ENCODE measurements around the gene CRTAC1. TPM values are rescaled to one million over a fixed set of nuclear protein-coding genes. Genes with fewer than 3 reads are reported as not detected.

Gene CRTAC1
- total and polyA plus RNA-seq, 10 of the 15 experiments (the other 5 are each of a cell fraction or from before 2014, with no cell fraction given), result 0.10 TPM; not detected in 9

DNA sequence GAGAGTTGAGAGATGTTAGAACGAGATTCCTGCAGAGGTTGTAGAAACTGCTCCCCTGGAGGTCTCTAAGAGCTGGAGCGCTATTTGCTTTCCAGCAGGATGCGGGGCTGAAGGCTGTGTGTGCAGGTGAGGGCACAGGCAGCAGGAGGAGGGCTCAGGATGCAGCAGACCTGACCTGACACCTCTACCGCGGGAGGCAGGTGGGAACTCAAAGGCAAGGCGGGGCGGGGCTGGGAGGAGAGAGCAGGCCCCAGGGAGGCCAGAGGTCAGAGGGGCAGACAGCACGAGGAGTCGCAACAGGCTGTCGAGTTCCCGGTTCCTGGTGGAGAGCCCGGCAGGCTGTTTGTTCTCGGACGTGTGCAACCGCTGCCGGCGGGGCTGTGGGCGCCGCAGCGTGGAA lies 7.9 kb upstream of the CRTAC1 start:
- 12% methylated on average over 20 of the region's 20 CpGs for WGBS (ENCODE audit: insufficient coverage, insufficient replicate concordance, low lambda C conversion rate, missing lambda C conversion rate)
- TF ChIP-seq ZBTB33 (IDR thresholded peaks at IDR 0.05) (no peak), FOS (IDR thresholded peaks at IDR 0.05; ENCODE audit: borderline replicate concordance, extremely low read depth, insufficient read length) (no peak), LARP7 (IDR thresholded peaks at IDR 0.05) (no peak), ZBTB11 (CRISPR knock-in tag; IDR thresholded peaks at IDR 0.05) (no peak), BMI1 (IDR thresholded peaks at IDR 0.05; ENCODE audit: borderline replicate concordance) (no peak), RAD21 (IDR thresholded peaks at IDR 0.05; ENCODE audit: insufficient read depth, low read depth, low read length) (no peak), WRNIP1 (IDR thresholded peaks at IDR 0.05; ENCODE audit: borderline replicate concordance, low read depth, low read length) (no peak), KLF5 (IDR thresholded peaks at IDR 0.05; ENCODE audit: partially characterized antibody) (no peak), IKZF1 (conservative IDR thresholded peaks at IDR 0.05) (no peak), ZNF384 (IDR thresholded peaks at IDR 0.05; ENCODE audit: borderline replicate concordance, low read depth, low read length) (no peak), CBX5 (IDR thresholded peaks at IDR 0.05; ENCODE audit: low read depth) (no peak), NBN (IDR thresholded peaks at IDR 0.05) (no peak), NR2F1 (conservative IDR thresholded peaks at IDR 0.05) (no peak), MXI1 (IDR thresholded peaks at IDR 0.05; ENCODE audit: low read depth, low read length) (no peak), ZNF274 (IDR thresholded peaks at IDR 0.05; ENCODE audit: insufficient read depth, insufficient read length) (no peak), SUZ12 (IDR thresholded peaks at IDR 0.05; ENCODE audit: unreplicated experiment) (no peak), NRF1 (conservative IDR thresholded peaks at IDR 0.05; ENCODE audit: low read depth, low read length) (no peak)
- TF ChIP-seq, protein P1, sequence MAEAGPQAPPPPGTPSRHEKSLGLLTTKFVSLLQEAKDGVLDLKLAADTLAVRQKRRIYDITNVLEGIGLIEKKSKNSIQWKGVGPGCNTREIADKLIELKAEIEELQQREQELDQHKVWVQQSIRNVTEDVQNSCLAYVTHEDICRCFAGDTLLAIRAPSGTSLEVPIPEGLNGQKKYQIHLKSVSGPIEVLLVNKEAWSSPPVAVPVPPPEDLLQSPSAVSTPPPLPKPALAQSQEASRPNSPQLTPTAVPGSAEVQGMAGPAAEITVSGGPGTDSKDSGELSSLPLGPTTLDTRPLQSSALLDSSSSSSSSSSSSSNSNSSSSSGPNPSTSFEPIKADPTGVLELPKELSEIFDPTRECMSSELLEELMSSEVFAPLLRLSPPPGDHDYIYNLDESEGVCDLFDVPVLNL (IDR thresholded peaks at IDR 0.05; ENCODE audit: low read depth, low read length), result no peak
- H3K9ac ChIP-seq (ENCODE audit: control insufficient read depth, insufficient read depth, low read length), result no peak overlapping the region
- ChIA-PET SMC1A (ENCODE audit: uncharacterized antibody, unreplicated experiment) (no interaction called here), POLR2A (no interaction called here), CTCF (interaction anchor here (0.7 kb wide), 1 partner anchor 123 kb away, joined by 3 read pairs; no protein-coding TSS in a partner anchor), RAD21 (ENCODE audit: unreplicated experiment) (no interaction called here)
- no peaks in the 10 kb centered on the region for H3K79me2 ChIP-seq (ENCODE audit: control insufficient read depth, insufficient read depth, low read length)
- peaks cover 3 to 12% of the 10 kb centered on the region in 2 experiments for H3K27me3 ChIP-seq (replicated peaks in 1 of 2; ENCODE audit: control insufficient read depth in 2 of 2, insufficient read depth in 2 of 2, low read length in 1 of 2)
- DNase-seq (ENCODE audit: low read depth, low spot score), result no peak
- FAIRE-seq, result no peak
- intact Hi-C loops (cut with micrococcal nuclease; ENCODE audit: unreplicated experiment) (no loop called here), in situ Hi-C loops (cut with MboI) (no loop called here)
- no peaks in the 10 kb centered on the region for H3K36me3 ChIP-seq (ENCODE audit: control insufficient read depth in 2 of 2, insufficient read depth in 2 of 2, low read length in 1 of 2)
- H3K4me2 ChIP-seq (ENCODE audit: control insufficient read depth, insufficient read depth), result no peak overlapping the region
- H3K9me3 ChIP-seq (replicated peaks; ENCODE audit: control insufficient read depth, insufficient read depth, low read length), result no peaks in the 10 kb centered on the region
- no peak overlapping the region for H3K27ac ChIP-seq (ENCODE audit: control insufficient read depth, insufficient read depth)
- H3K4me3 ChIP-seq, result no peak overlapping the region
- H2AFZ ChIP-seq (ENCODE audit: control insufficient read depth, low read depth, low read length), result no peak overlapping the region
- no peaks in the 10 kb centered on the region for H3K4me1 ChIP-seq (ENCODE audit: control insufficient read depth, insufficient read depth, low read length)
- BruUV-seq (replicated peaks), result no TSS peak
- ATAC-seq, result no peak
- no peaks in the 10 kb centered on the region for H4K20me1 ChIP-seq (ENCODE audit: control insufficient read depth, insufficient read depth)

All from GM12878 (cell line).